HL-60 (cell line): Measurements from ENCODE around the gene NDUFC2.

Experiments used
- DNase-seq, 2 experiments: peaks; one replicate each; pipeline ENCODE4 v3.0.0-alpha.2; 2010 to 2020; ENCODE audit warnings: low read depth in 1 of 2, low spot score in 1 of 2
- H3K27ac ChIP-seq: fragments of 250-450 bp; sonication (Bioruptor Pico); replicated peaks from 2 replicates; pipeline ENCODE4 v1.5.1; 2020; ENCODE audit warnings: mild to moderate bottlenecking, moderate library complexity
- H3K27me3 ChIP-seq: fragments of 250-450 bp; sonication (Bioruptor Pico); 2 replicates; pipeline ENCODE4 v1.5.1; 2021; ENCODE audit warnings: mild to moderate bottlenecking, moderate library complexity; ENCODE audit not compliant: insufficient read depth, poor library complexity, severe bottlenecking
- H3K4me3 ChIP-seq: replicated peaks from 2 replicates; pipeline ENCODE4 v1.5.1; 2011; ENCODE audit warnings: mild to moderate bottlenecking, control low read depth, low read length; ENCODE audit not compliant: insufficient read depth
- CTCF ChIP-seq: IDR thresholded peaks from one replicate; pipeline ENCODE4 v1.5.1; 2011; ENCODE audit warnings: low read length, control low read depth, inconsistent platforms; ENCODE audit not compliant: insufficient read depth
- GABPA ChIP-seq: IDR thresholded peaks from 2 replicates; pipeline ENCODE4 v1.6.1; 2012; ENCODE audit warnings: low read depth
- POLR2AphosphoS5 ChIP-seq: IDR thresholded peaks from 2 replicates; pipeline ENCODE4 v1.6.1; 2012; ENCODE audit warnings: low read depth
- REST ChIP-seq: IDR thresholded peaks from 2 replicates; pipeline ENCODE4 v1.6.1; 2012; ENCODE audit warnings: low read depth; ENCODE audit not compliant: insufficient replicate concordance
- SPI1 ChIP-seq: IDR thresholded peaks from 2 replicates; pipeline ENCODE4 v1.6.1; 2012; ENCODE audit warnings: low read depth, mild to moderate bottlenecking, borderline replicate concordance

The NDUFC2 gene

GRCh38 chr11:78037056-78037455 lies 42.6 kb downstream of the NDUFC2 start:
- TF ChIP-seq REST: no peak
- TF ChIP-seq SPI1: no peak
- no peak for TF ChIP-seq CTCF
- no peak for TF ChIP-seq POLR2AphosphoS5
- no peak for TF ChIP-seq GABPA
- no peak overlapping the region for H3K27ac ChIP-seq
- no peak for DNase-seq
- H3K4me3 ChIP-seq: no peak overlapping the region
- no peaks in the 10 kb centered on the region for H3K27me3 ChIP-seq

- H3K27me3 ChIP-seq: no peaks in the 10 kb centered on the region
- no peak overlapping the region for H3K4me3 ChIP-seq
- no peak for DNase-seq
- TF ChIP-seq REST (no peak), SPI1 (no peak), GABPA (no peak), POLR2AphosphoS5 (no peak), CTCF (no peak)
- H3K27ac ChIP-seq: no peak overlapping the region
Observed at GRCh38 chr11:78036313-78036712, 43.3 kb downstream of the NDUFC2 start.

GRCh38 chr11:78034623-78035022 lies 45.0 kb downstream of the NDUFC2 start:
- DNase-seq: no peak
- H3K4me3 ChIP-seq: no peak overlapping the region
- H3K27me3 ChIP-seq: no peaks in the 10 kb centered on the region
- no peak overlapping the region for H3K27ac ChIP-seq
- no peak for TF ChIP-seq GABPA

- no peak overlapping the region for H3K4me3 ChIP-seq
- DNase-seq: no peak
- no peaks in the 10 kb centered on the region for H3K27me3 ChIP-seq
- no peak overlapping the region for H3K27ac ChIP-seq
- no peak for TF ChIP-seq CTCF
- no peak for TF ChIP-seq GABPA
- TF ChIP-seq REST: no peak
- TF ChIP-seq POLR2AphosphoS5: no peak
- no peak for TF ChIP-seq SPI1
Observed at GRCh38 chr11:78033040-78033439, 46.6 kb downstream of the NDUFC2 start.
